K562 (cell line): Measurements from ENCODE around the gene SRGAP2C. TPM values are rescaled to one million over a fixed set of nuclear protein-coding genes. Genes with fewer than 3 reads are reported as not detected.
"Not testable (repeated sequence)": the region's sequence is repeated elsewhere in the genome, so short reads cannot be mapped to it uniquely, and the experiment has no call there.

Source experiments
- ATAC-seq: fragments of 200-7000 bp; cut with Tn5 transposase; 3 replicates; pipeline ENCODE4 v1.9.1; 2020; ENCODE audit warnings: moderate library complexity
- BruUV-seq: library from RNA; stranded (reverse); fragments of 400-500 nt; replicated peaks from 2 replicates; lab custom pipeline; 2021; lab: Mats Ljungman, UMichigan
- CTCF ChIA-PET: fragments of 300-600 bp; formaldehyde crosslinking; extraction: SDS; loops from one replicate; lab custom pipeline; 2021; ENCODE audit warnings: low intra/inter-chr PET ratio; lab: Yijun Ruan, JAX
- POLR2A ChIA-PET: fragments of 300-600, 350-650 bp; sonication (Branson Sonifier 250); formaldehyde crosslinking; extraction: SDS; loops from one replicate; lab custom pipeline; 2021; ENCODE audit warnings: antibody characterized with exemption, inconsistent platforms; lab: Yijun Ruan, JAX
- DNase-seq, 4 experiments: peaks; one replicate each; pipeline versions ENCODE4 v3.0.0 to v3.0.0-alpha.2; 2011 to 2018; ENCODE audit warnings: low spot score in 3 of 4, mixed read lengths in 3 of 4; ENCODE audit errors: extremely low read depth in 1 of 4
- FAIRE-seq: peaks from 2 replicates; lab custom pipeline; 2011; peaks lifted over from hg19 to GRCh38; lab: Jason Lieb, UNC
- H2AFZ ChIP-seq: 2 replicates; pipeline ENCODE4 v1.6.0; 2011; ENCODE audit warnings: low read depth, low read length, control low read depth, inconsistent platforms
- H3K27ac ChIP-seq: fragments of 200-600 bp; 3 replicates; pipeline ENCODE4 v1.8.0; 2011; ENCODE audit warnings: low read depth, mild to moderate bottlenecking, control low read depth, inconsistent platforms, low read length, moderate library complexity, mixed read lengths; ENCODE audit errors: extremely low read depth
- H3K27me3 ChIP-seq, 2 experiments: fragments of 300-600 bp in 1 of 2; 2 replicates in 1 of 2; 3 replicates in 1 of 2; pipeline versions ENCODE4 v1.6.0 to v1.8.0; 2011; ENCODE audit warnings: inconsistent platforms in 2 of 2, low read length in 2 of 2, mild to moderate bottlenecking in 1 of 2, mixed read lengths in 1 of 2, moderate library complexity in 1 of 2; ENCODE audit not compliant: control insufficient read depth in 2 of 2, insufficient read depth in 2 of 2
- H3K36me3 ChIP-seq: fragments of 300-600 bp; 3 replicates; pipeline ENCODE4 v1.8.0; 2011; ENCODE audit warnings: mild to moderate bottlenecking, low read length, inconsistent platforms; ENCODE audit not compliant: control insufficient read depth, insufficient read depth
- H3K4me1 ChIP-seq, 2 experiments: fragments of 200-600 bp in 1 of 2; replicated peaks in 1 of 2; 2 replicates in 1 of 2; 3 replicates in 1 of 2; pipeline versions ENCODE4 v1.5.1 to v1.8.0; 2011; ENCODE audit warnings: inconsistent platforms in 2 of 2, low read length in 2 of 2, mild to moderate bottlenecking in 1 of 2, mixed read lengths in 1 of 2, moderate library complexity in 1 of 2; ENCODE audit not compliant: control insufficient read depth in 2 of 2, insufficient read depth in 2 of 2
- H3K4me2 ChIP-seq: 2 replicates; pipeline ENCODE4 v1.6.1; 2011; ENCODE audit warnings: low read length, control low read depth, inconsistent platforms, mixed read lengths; ENCODE audit not compliant: insufficient read depth
- H3K4me3 ChIP-seq: fragments of 200-600 bp; sonication (generic), shearing (Covaris generic); 2 replicates; pipeline ENCODE4 v1.5.1; 2016; ENCODE audit warnings: control low read depth, inconsistent platforms
- H3K79me2 ChIP-seq: fragments of 200-600 bp; 3 replicates; pipeline ENCODE4 v1.8.0; 2011; ENCODE audit warnings: low read length, inconsistent platforms; ENCODE audit not compliant: control insufficient read depth, insufficient read depth
- H3K9ac ChIP-seq, 2 experiments: 2 replicates each; pipeline versions ENCODE4 v1.6.0 to v1.6.1; 2011; ENCODE audit warnings: low read depth in 2 of 2, low read length in 2 of 2, control low read depth in 1 of 2, inconsistent platforms in 1 of 2, mild to moderate bottlenecking in 1 of 2, mixed read lengths in 1 of 2; ENCODE audit not compliant: insufficient read depth in 1 of 2
- H3K9me1 ChIP-seq: one replicate; pipeline ENCODE4 v1.6.0; 2011; ENCODE audit warnings: inconsistent platforms, mild to moderate bottlenecking, low read length, moderate library complexity; ENCODE audit not compliant: control insufficient read depth, insufficient read depth
- H3K9me3 ChIP-seq: replicated peaks from 2 replicates; pipeline ENCODE4 v1.5.1; 2011; ENCODE audit warnings: low read depth, low read length, inconsistent platforms; ENCODE audit not compliant: control insufficient read depth, insufficient read depth
- H4K20me1 ChIP-seq: replicated peaks from 2 replicates; pipeline ENCODE4 v1.6.1; 2011; ENCODE audit warnings: low read length, inconsistent platforms, mixed read lengths; ENCODE audit not compliant: control insufficient read depth, insufficient read depth
- WGBS: fragments of 100-300 bp; shearing (Covaris generic); methylation state at CpG from one replicate; pipeline ENCODE4 v1.1.6; 2016; ENCODE audit warnings: low coverage, mixed read lengths; ENCODE audit not compliant: insufficient coverage; ENCODE audit errors: missing lambda C conversion rate; 5-methylcytosine and 5-hydroxymethylcytosine counted together
- in situ Hi-C: fragments of 300-500 bp; cut with MboI; formaldehyde crosslinking; loops from 4 replicates; pipeline ENCODE4 v1.15.0; 2018; ENCODE audit warnings: inconsistent platforms, mixed read lengths
- intact Hi-C: fragments of 100-400 bp; cut with micrococcal nuclease; formaldehyde crosslinking; loops from 2 replicates; pipeline ENCODE4 v1.14.2; 2022
- polyA plus RNA-seq, 8 experiments: library from polyadenylated mRNA; depleted of rRNA in 4 of 8; stranded (reverse) in 5 of 8; unstranded in 3 of 8; fragments of >200 nt; fragmentation: Nextera tagmentation in 2 of 8; fragmentation: Illumina TruSeq in 1 of 8; extraction: Ambion mirVana in 2 of 8; extraction: Trizol in 1 of 8; gene quantifications; 2 replicates each; pipeline versions ENCODE4 v1.2.1 to v1.2.3, GENCODE V29; 2011 to 2014; ENCODE audit warnings: inconsistent platforms in 1 of 8, missing spikeins in 1 of 8
- total RNA-seq, 7 experiments: library from RNA; depleted of rRNA in 6 of 7; stranded (reverse); fragments of >200 nt in 6 of 7; fragmentation: Illumina TruSeq in 2 of 7; extraction: Trizol in 2 of 7; gene quantifications; 2 replicates each; pipeline versions ENCODE4 v1.2.1 to v1.2.3, GENCODE V29; 2011 to 2021; ENCODE audit warnings: low replicate concordance in 1 of 7

Gene SRGAP2C
- total and polyA plus RNA-seq, 9 of the 15 experiments (the other 6 are each of a cell fraction or from before 2014, with no cell fraction given), result 5.0 to 21.1 (median 7.7) TPM

DNA sequence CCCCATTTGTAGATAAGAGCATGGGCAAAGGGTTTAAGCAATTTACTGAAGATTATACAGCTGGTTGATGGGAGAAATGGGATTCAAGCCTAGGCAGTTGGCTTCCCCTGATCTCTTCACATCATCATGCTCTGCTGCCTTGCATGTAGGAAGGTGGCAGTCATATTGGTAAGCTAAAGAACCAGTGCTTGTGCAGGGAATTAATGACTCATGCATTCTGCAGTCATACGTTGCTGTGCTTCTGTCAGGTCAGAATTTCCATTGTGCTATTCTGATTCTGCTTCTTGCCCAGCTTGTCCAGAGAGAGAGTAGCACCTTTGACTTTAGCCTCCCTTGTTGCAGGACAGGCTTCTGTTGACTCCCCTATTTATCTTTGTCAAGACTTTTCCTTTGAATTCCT is 153.2 kb downstream of the SRGAP2C start:
- H3K4me3 ChIP-seq, BruUV-seq, H3K36me3 ChIP-seq, H3K4me2 ChIP-seq, H2AFZ ChIP-seq, H3K9me1 ChIP-seq, intact Hi-C loops, H3K27ac ChIP-seq, H3K9me3 ChIP-seq, DNase-seq, ATAC-seq, H3K4me1 ChIP-seq, H4K20me1 ChIP-seq, H3K79me2 ChIP-seq, H3K9ac ChIP-seq, in situ Hi-C loops, CTCF ChIA-PET, POLR2A ChIA-PET, FAIRE-seq, H3K27me3 ChIP-seq: not testable (repeated sequence)
- WGBS, result no CpG with 5 or more reads among the region's 1 CpG

DNA sequence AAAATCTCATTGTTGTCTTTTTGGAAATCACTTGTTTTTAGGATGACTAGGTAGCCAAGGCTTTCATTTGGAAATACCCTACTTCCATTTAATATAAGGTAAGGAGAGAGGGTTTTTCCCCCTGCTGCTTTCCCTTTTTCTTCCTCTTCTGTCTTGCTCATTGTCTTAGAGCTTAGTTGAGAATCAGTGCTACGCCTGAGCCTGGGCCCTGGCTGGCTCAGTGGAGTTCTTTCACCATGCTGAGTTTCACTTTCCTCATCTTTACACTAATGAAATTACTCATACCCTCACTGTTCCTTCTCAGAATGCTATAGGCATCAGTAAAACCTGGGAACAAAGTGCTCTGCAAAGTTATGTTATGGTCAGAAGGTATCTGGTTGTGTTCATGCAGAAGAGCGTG is 154.8 kb downstream of the SRGAP2C start:
- FAIRE-seq, H3K9ac ChIP-seq, H3K4me1 ChIP-seq, DNase-seq, BruUV-seq, H3K27me3 ChIP-seq, H2AFZ ChIP-seq, H4K20me1 ChIP-seq, POLR2A ChIA-PET, H3K36me3 ChIP-seq, CTCF ChIA-PET, in situ Hi-C loops, intact Hi-C loops, H3K27ac ChIP-seq, H3K79me2 ChIP-seq, H3K4me3 ChIP-seq, H3K9me1 ChIP-seq, H3K4me2 ChIP-seq, H3K9me3 ChIP-seq, ATAC-seq: not testable (repeated sequence)
- WGBS, result no CpG with 5 or more reads among the region's 2 CpGs

DNA sequence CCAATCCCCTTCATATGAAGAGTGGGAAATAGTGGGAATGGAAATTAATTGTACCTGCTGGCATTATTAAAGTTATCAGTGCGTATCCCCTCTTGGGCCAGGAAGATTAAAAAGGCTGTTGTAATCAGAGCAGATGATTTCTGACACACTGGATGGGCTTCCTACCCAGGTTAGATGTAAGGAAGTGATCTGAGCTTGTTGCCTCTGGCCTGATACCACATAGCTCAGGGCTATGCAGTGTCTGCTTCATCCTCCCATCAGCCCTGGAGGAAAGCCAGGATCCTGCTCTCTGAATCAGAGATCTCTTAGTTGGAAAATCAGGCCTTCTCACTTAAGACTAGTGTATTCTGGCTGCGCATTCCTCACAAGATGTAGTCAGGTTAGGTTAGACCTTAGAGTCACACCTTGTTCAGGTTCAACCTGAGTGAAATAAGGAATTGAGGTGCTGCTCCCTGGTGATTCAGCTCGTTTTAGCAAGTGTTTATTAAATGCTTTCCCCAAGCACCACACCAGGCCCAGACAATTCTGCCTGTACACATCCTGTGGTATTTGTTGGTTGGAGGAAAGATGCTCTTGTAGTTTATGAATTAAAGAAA is 158.6 kb downstream of the SRGAP2C start:
- BruUV-seq, ATAC-seq: not testable (repeated sequence)

DNA sequence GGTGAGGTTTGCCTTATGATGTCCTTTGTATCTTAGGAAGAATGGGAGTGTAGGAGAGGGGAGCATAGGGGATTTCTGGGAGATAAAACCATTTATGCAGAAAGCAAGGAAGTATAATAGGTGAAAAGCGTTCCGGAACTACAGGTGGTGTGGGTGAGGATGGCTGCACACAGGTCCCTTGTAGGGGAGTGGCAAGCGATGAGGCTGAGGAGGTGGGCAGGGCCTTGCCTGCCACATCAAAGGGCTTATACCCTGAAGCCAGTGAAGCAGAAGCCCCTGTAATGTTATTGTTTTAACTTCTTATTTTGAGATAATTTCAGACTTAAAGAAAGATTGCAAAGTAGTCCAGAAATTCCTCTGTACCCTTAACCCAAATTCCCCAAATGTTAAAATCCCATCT is 159.6 kb downstream of the SRGAP2C start:
- BruUV-seq, H3K9me3 ChIP-seq, H3K27me3 ChIP-seq, H3K4me3 ChIP-seq, in situ Hi-C loops, H4K20me1 ChIP-seq, H2AFZ ChIP-seq, H3K4me1 ChIP-seq, H3K27ac ChIP-seq, DNase-seq, H3K9ac ChIP-seq, FAIRE-seq, ATAC-seq, H3K36me3 ChIP-seq, CTCF ChIA-PET, H3K9me1 ChIP-seq, intact Hi-C loops, H3K4me2 ChIP-seq, H3K79me2 ChIP-seq, POLR2A ChIA-PET: not testable (repeated sequence)
- no CpG with 5 or more reads among the region's 3 CpGs for whole genome bisulfite sequencing

More for the DNA sequence above, 158.6 kb downstream of the SRGAP2C start:
- DNase-seq, POLR2A ChIA-PET, in situ Hi-C loops, FAIRE-seq, H3K4me2 ChIP-seq, H3K4me1 ChIP-seq, H3K27me3 ChIP-seq, H3K9me3 ChIP-seq, H3K36me3 ChIP-seq, CTCF ChIA-PET, H2AFZ ChIP-seq, H3K9me1 ChIP-seq, H3K9ac ChIP-seq, intact Hi-C loops, H3K4me3 ChIP-seq, H3K79me2 ChIP-seq, H4K20me1 ChIP-seq, H3K27ac ChIP-seq: not testable (repeated sequence)
- no CpG with 5 or more reads among the region's 3 CpGs for WGBS
